ENCODE data around the gene ANXA5.

DNA sequence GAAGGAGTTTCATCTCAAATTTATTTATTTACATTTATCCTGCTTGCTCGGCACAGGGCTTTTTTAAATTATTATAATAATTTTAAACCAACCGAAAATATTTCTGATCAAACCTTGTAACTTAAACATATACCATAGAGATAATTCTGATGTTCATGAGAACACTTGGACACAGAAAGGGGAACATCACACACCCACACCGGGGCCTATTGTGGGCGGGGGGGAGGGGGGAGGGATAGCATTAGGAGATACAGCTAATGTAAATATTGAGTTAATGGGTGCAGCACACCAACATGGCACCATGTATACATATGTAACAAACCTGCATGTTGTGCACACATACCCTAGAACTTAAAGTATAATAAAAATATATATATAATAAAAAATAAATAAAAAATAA, 2.9 kb downstream of the ANXA5 start:
- TF ChIP-seq, protein P1, sequence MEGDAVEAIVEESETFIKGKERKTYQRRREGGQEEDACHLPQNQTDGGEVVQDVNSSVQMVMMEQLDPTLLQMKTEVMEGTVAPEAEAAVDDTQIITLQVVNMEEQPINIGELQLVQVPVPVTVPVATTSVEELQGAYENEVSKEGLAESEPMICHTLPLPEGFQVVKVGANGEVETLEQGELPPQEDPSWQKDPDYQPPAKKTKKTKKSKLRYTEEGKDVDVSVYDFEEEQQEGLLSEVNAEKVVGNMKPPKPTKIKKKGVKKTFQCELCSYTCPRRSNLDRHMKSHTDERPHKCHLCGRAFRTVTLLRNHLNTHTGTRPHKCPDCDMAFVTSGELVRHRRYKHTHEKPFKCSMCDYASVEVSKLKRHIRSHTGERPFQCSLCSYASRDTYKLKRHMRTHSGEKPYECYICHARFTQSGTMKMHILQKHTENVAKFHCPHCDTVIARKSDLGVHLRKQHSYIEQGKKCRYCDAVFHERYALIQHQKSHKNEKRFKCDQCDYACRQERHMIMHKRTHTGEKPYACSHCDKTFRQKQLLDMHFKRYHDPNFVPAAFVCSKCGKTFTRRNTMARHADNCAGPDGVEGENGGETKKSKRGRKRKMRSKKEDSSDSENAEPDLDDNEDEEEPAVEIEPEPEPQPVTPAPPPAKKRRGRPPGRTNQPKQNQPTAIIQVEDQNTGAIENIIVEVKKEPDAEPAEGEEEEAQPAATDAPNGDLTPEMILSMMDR (IDR thresholded peaks at IDR 0.05) = no peak
- no peak for TF ChIP-seq POLR2A (IDR thresholded peaks at IDR 0.05)

All from suprapubic skin (tissue), 3 donors.